ENCODE measurements around the gene KRTAP3-1. TPM values are rescaled to one million over a fixed set of nuclear protein-coding genes. Genes with fewer than 3 reads are reported as not detected.

Gene KRTAP3-1
- total and polyA plus RNA-seq, 10 of the 15 experiments (the other 5 are each of a cell fraction or from before 2014, with no cell fraction given) = not detected

GRCh38 chr17:40993084-40993483 is 15.8 kb downstream of the KRTAP3-1 start:
- RAD21 ChIA-PET (ENCODE audit: unreplicated experiment) = no interaction called here
- Histone ChIP-seq H3K9me3 (replicated peaks; ENCODE audit: control insufficient read depth, insufficient read depth, low read length) (no peaks in the 10 kb centered on the region), H4K20me1 (ENCODE audit: control insufficient read depth, insufficient read depth) (no peaks in the 10 kb centered on the region), H3K4me3 (no peak overlapping the region), H3K9ac (ENCODE audit: control insufficient read depth, insufficient read depth, low read length) (no peak overlapping the region), H2AFZ (ENCODE audit: control insufficient read depth, low read depth, low read length) (no peak overlapping the region), H3K4me2 (ENCODE audit: control insufficient read depth, insufficient read depth) (no peak overlapping the region), H3K36me3 (ENCODE audit: control insufficient read depth in 2 of 2, insufficient read depth in 2 of 2, low read length in 1 of 2) (no peaks in the 10 kb centered on the region), H3K4me1 (ENCODE audit: control insufficient read depth, insufficient read depth, low read length) (no peaks in the 10 kb centered on the region), H3K27me3 (replicated peaks in 1 of 2; ENCODE audit: control insufficient read depth in 2 of 2, insufficient read depth in 2 of 2, low read length in 1 of 2) (peaks cover 0 to 8% of the 10 kb centered on the region in 2 experiments; a peak in 1 of 4 replicates), H3K27ac (ENCODE audit: control insufficient read depth, insufficient read depth) (no peak overlapping the region), H3K79me2 (ENCODE audit: control insufficient read depth, insufficient read depth, low read length) (no peaks in the 10 kb centered on the region)
- intact Hi-C loops (cut with micrococcal nuclease; ENCODE audit: unreplicated experiment) (no loop called here), in situ Hi-C loops (cut with MboI) (no loop called here)
- SMC1A ChIA-PET (ENCODE audit: uncharacterized antibody, unreplicated experiment) = no interaction called here
- no peak for TF ChIP-seq ATF7 (IDR thresholded peaks at IDR 0.05; ENCODE audit: low read depth)
- no peak for TF ChIP-seq BCL11A (IDR thresholded peaks at IDR 0.05; ENCODE audit: low read depth, low read length)
- TF ChIP-seq MTA2 (IDR thresholded peaks at IDR 0.05; ENCODE audit: low read depth) = no peak
- TF ChIP-seq E4F1 (IDR thresholded peaks at IDR 0.05; ENCODE audit: borderline replicate concordance, partially characterized antibody) = no peak
- TF ChIP-seq, protein P1, sequence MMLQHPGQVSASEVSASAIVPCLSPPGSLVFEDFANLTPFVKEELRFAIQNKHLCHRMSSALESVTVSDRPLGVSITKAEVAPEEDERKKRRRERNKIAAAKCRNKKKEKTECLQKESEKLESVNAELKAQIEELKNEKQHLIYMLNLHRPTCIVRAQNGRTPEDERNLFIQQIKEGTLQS (IDR thresholded peaks at IDR 0.05; ENCODE audit: borderline replicate concordance, extremely low read depth, low read depth, low read length) = no peak
- no peak for TF ChIP-seq RB1 (IDR thresholded peaks at IDR 0.05; ENCODE audit: borderline replicate concordance)
- TF ChIP-seq TCF3 (IDR thresholded peaks at IDR 0.05; ENCODE audit: borderline replicate concordance, insufficient read depth, low read depth, low read length) = no peak
- TF ChIP-seq MEF2B (IDR thresholded peaks at IDR 0.05; ENCODE audit: partially characterized antibody, poor library complexity, severe bottlenecking) = no peak
- no peak for TF ChIP-seq CBX5 (IDR thresholded peaks at IDR 0.05; ENCODE audit: low read depth)
- TF ChIP-seq ATF2 (IDR thresholded peaks at IDR 0.05; ENCODE audit: low read length) = no peak
- TF ChIP-seq CHD4 (IDR thresholded peaks at IDR 0.05) = no peak
- no peak for TF ChIP-seq SKIL (IDR thresholded peaks at IDR 0.05; ENCODE audit: low read depth, poor library complexity, severe bottlenecking)
- no peak for TF ChIP-seq CEBPB (IDR thresholded peaks at IDR 0.05; ENCODE audit: borderline replicate concordance in 1 of 2, low read depth in 2 of 2, low read length in 2 of 2)
- TF ChIP-seq MYC (IDR thresholded peaks at IDR 0.05; ENCODE audit: insufficient read depth, insufficient read length, insufficient replicate concordance, low read length, severe bottlenecking) = no peak
- TF ChIP-seq TCF7 (IDR thresholded peaks at IDR 0.05; ENCODE audit: borderline replicate concordance) = no peak
- TF ChIP-seq SRF (IDR thresholded peaks at IDR 0.05; ENCODE audit: low read depth in 2 of 2, low read length in 2 of 2) = no peak
- DNase-seq (ENCODE audit: low read depth, low spot score) (no peak), ATAC-seq (no peak), FAIRE-seq (no peak)
- BruUV-seq (replicated peaks) = no TSS peak
- CTCF ChIA-PET = no interaction called here
- POLR2A ChIA-PET = no interaction called here
- 84% methylated on average over 2 of the region's 2 CpGs for WGBS (ENCODE audit: insufficient coverage, insufficient replicate concordance, low lambda C conversion rate, missing lambda C conversion rate)

Measured in GM12878 (cell line).